Neural cell (in vitro differentiated cells): Measurements from ENCODE around the gene BET1. TPM values are rescaled to one million over a fixed set of nuclear protein-coding genes. Genes with fewer than 3 reads are reported as not detected.

Experiments used
- H2AFZ ChIP-seq: fragments of 200-600, 300-800 bp; sonication (generic), shearing (Covaris generic); 2 replicates; pipeline ENCODE4 v1.6.0; 2014; ENCODE audit warnings: low read depth, mild to moderate bottlenecking, antibody characterized with exemption, low read length, moderate library complexity
- H3F3A ChIP-seq: fragments of 200-600 bp; shearing (Covaris generic); 2 replicates; pipeline ENCODE4 v1.6.1; 2016; ENCODE audit warnings: mild to moderate bottlenecking, moderate library complexity, mixed read lengths, antibody characterized with exemption, low read length; ENCODE audit not compliant: insufficient read depth, poor library complexity, severe bottlenecking
- H3K27ac ChIP-seq: fragments of 200-600, 300-800 bp; sonication (generic), shearing (Covaris generic); 2 replicates; pipeline ENCODE4 v1.5.1; 2014; ENCODE audit warnings: mild to moderate bottlenecking, low read length, moderate library complexity
- H3K27me3 ChIP-seq: fragments of 300-800, 200-600 bp; sonication (generic), shearing (Covaris generic); 2 replicates; pipeline ENCODE4 v1.6.0; 2014; ENCODE audit warnings: mild to moderate bottlenecking, low read depth, low read length, moderate library complexity; ENCODE audit not compliant: insufficient read depth
- H3K36me3 ChIP-seq: fragments of 300-800, 200-600 bp; sonication (generic), shearing (Covaris generic); 2 replicates; pipeline ENCODE4 v1.5.1; 2014; ENCODE audit warnings: mild to moderate bottlenecking, antibody characterized with exemption, low read length, moderate library complexity; ENCODE audit not compliant: insufficient read depth
- H3K4me2 ChIP-seq: fragments of 300-800, 200-600 bp; sonication (generic), shearing (Covaris generic); 2 replicates; pipeline ENCODE4 v1.6.0; 2014; ENCODE audit warnings: mild to moderate bottlenecking, low read length
- H3K4me3 ChIP-seq: fragments of 300-800, 200-600 bp; sonication (generic), shearing (Covaris generic); 2 replicates; pipeline ENCODE4 v1.5.1; 2014; ENCODE audit warnings: mild to moderate bottlenecking, low read length, moderate library complexity
- H3K79me2 ChIP-seq: fragments of 200-600 bp; shearing (Covaris generic); replicated peaks from 2 replicates; pipeline ENCODE4 v1.6.0; 2014; ENCODE audit warnings: mild to moderate bottlenecking, low read length, moderate library complexity; ENCODE audit not compliant: insufficient read depth
- H3K9ac ChIP-seq: fragments of 300-800, 200-600 bp; sonication (generic), shearing (Covaris generic); 2 replicates; pipeline ENCODE4 v1.6.1; 2016; ENCODE audit warnings: mild to moderate bottlenecking, low read length, mixed read lengths
- H3K9me2 ChIP-seq: fragments of 200-600 bp; shearing (Covaris generic); 2 replicates; pipeline ENCODE4 v1.6.1; 2016; ENCODE audit warnings: mild to moderate bottlenecking, low read length, mixed read lengths; ENCODE audit not compliant: insufficient read depth
- H3K9me3 ChIP-seq: fragments of 200-600, 300-800 bp; sonication (generic), shearing (Covaris generic); 2 replicates; pipeline ENCODE4 v1.6.1; 2016; ENCODE audit warnings: mild to moderate bottlenecking, mixed run types, low read length, moderate library complexity, mixed read lengths
- H4K20me1 ChIP-seq: fragments of 200-600 bp; shearing (Covaris generic); 2 replicates; pipeline ENCODE4 v1.6.1; 2016; ENCODE audit warnings: mild to moderate bottlenecking, mixed run types; ENCODE audit not compliant: insufficient read depth
- EP300 ChIP-seq: fragments of 450-650 bp; conservative IDR thresholded peaks from 2 replicates; pipeline ENCODE4 v1.6.1; 2014; ENCODE audit warnings: antibody characterized with exemption, mild to moderate bottlenecking, moderate library complexity; ENCODE audit not compliant: poor library complexity, severe bottlenecking
- EZH2 ChIP-seq: fragments of 200-600, 300-800 bp; shearing (Covaris generic), sonication (generic); IDR thresholded peaks from 2 replicates; pipeline ENCODE4 v1.6.1; 2014; ENCODE audit warnings: antibody characterized with exemption, low read length, borderline replicate concordance, mild to moderate bottlenecking; ENCODE audit not compliant: insufficient read depth, poor library complexity, severe bottlenecking
- MXI1 ChIP-seq: fragments of 450-650 bp; conservative IDR thresholded peaks from 2 replicates; pipeline ENCODE4 v1.6.1; 2014; ENCODE audit warnings: antibody characterized with exemption, mild to moderate bottlenecking; ENCODE audit not compliant: poor library complexity, severe bottlenecking
- POLR2AphosphoS5 ChIP-seq: IDR thresholded peaks from 2 replicates; pipeline ENCODE4 v1.6.1; 2012
- RAD21 ChIP-seq: fragments of 450-650 bp; conservative IDR thresholded peaks from 2 replicates; pipeline ENCODE4 v1.6.1; 2014; ENCODE audit warnings: antibody characterized with exemption, mild to moderate bottlenecking, moderate library complexity
- SMC3 ChIP-seq: fragments of 450-650 bp; conservative IDR thresholded peaks from 2 replicates; pipeline ENCODE4 v1.6.1; 2014; ENCODE audit warnings: antibody characterized with exemption, mild to moderate bottlenecking, moderate library complexity; ENCODE audit not compliant: poor library complexity
- TAF1 ChIP-seq: IDR thresholded peaks from 2 replicates; pipeline ENCODE4 v1.6.1; 2012; ENCODE audit warnings: low read depth
- polyA plus RNA-seq: library from polyadenylated mRNA; depleted of rRNA; stranded (reverse); fragments of >200 nt; gene quantifications from 2 replicates; pipeline ENCODE4 v1.2.3, GENCODE V29; 2014
- TF ChIP-seq, protein P1 (sequence below): fragments of 450-650 bp; IDR thresholded peaks from 2 replicates; pipeline ENCODE4 v1.5.1; 2014; ENCODE audit warnings: antibody characterized with exemption, mild to moderate bottlenecking, moderate library complexity; ENCODE audit not compliant: poor library complexity, severe bottlenecking
- TF ChIP-seq, protein P2 (sequence below): IDR thresholded peaks from 2 replicates; pipeline ENCODE4 v1.6.1; 2012; ENCODE audit warnings: borderline replicate concordance

The BET1 gene
- polyA plus RNA-seq, 1 donor from 2014 or later, result 49.9 TPM

DNA sequence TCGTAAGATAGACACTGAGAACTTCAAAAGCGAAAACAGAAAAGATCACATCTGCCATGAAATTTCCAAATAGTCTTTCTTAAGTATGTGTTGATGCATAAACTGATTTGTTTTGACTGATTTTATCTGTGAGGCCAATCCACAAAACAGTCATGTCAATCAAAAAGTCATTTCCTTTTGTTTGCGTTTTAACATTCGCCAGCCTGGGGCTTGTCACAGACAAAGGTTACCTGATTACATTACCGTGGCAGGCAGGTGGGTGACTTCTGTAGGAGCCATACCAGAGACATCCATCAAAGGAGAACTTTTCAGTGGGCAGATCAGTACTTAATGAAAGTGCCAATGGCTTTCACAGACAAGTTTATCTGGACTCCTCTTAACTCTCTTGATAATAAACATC is 45.5 kb upstream of the BET1 start:
- Histone ChIP-seq H4K20me1 (no peaks in the 10 kb centered on the region), H3K4me2 (no peak overlapping the region), H3K36me3 (no peaks in the 10 kb centered on the region)

DNA sequence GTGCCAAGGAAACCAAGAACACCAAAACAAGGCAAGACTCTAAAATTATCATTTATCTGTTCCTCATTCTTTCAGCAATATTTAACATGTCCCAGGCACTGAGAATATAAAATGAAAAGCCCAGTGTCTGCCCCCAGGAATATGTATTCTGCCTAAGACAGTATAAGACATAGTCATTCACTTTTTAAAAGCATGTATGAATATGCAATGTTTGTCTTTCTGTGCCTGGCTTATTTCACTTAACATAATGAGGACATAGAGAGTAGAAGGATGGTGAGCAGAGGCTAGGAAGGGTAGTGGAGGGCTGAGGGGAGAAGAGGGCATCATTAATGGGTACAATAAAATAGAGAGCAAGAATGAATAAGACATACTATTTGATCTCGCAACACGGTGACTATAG is 44.6 kb upstream of the BET1 start:
- H3K9me2 ChIP-seq, result no peaks in the 10 kb centered on the region
- H3K4me2 ChIP-seq, result no peak overlapping the region
- H3F3A ChIP-seq, result no peaks in the 10 kb centered on the region
- TF ChIP-seq, protein P1, sequence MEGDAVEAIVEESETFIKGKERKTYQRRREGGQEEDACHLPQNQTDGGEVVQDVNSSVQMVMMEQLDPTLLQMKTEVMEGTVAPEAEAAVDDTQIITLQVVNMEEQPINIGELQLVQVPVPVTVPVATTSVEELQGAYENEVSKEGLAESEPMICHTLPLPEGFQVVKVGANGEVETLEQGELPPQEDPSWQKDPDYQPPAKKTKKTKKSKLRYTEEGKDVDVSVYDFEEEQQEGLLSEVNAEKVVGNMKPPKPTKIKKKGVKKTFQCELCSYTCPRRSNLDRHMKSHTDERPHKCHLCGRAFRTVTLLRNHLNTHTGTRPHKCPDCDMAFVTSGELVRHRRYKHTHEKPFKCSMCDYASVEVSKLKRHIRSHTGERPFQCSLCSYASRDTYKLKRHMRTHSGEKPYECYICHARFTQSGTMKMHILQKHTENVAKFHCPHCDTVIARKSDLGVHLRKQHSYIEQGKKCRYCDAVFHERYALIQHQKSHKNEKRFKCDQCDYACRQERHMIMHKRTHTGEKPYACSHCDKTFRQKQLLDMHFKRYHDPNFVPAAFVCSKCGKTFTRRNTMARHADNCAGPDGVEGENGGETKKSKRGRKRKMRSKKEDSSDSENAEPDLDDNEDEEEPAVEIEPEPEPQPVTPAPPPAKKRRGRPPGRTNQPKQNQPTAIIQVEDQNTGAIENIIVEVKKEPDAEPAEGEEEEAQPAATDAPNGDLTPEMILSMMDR, result no peak
- no peak for TF ChIP-seq TAF1
- TF ChIP-seq SMC3, result no peak
- no peak for TF ChIP-seq POLR2AphosphoS5
- no peak overlapping the region for H3K27ac ChIP-seq
- H3K27me3 ChIP-seq, result no peaks in the 10 kb centered on the region
- H3K79me2 ChIP-seq, result no peaks in the 10 kb centered on the region
- no peak overlapping the region for H3K4me3 ChIP-seq
- no peak overlapping the region for H2AFZ ChIP-seq
- no peaks in the 10 kb centered on the region for H3K36me3 ChIP-seq
- H4K20me1 ChIP-seq, result no peaks in the 10 kb centered on the region
- H3K9ac ChIP-seq, result no peak overlapping the region
- H3K9me3 ChIP-seq, result no peaks in the 10 kb centered on the region

More for the DNA sequence above, 45.5 kb upstream of the BET1 start:
- no peak overlapping the region for H3K4me3 ChIP-seq
- H3K27ac ChIP-seq, result no peak overlapping the region
- no peak for TF ChIP-seq RAD21
- peak; percentile 43 for TF ChIP-seq POLR2AphosphoS5
- no peaks in the 10 kb centered on the region for H3K9me3 ChIP-seq
- H2AFZ ChIP-seq, result no peak overlapping the region
- no peak overlapping the region for H3K9ac ChIP-seq
- H3F3A ChIP-seq, result no peaks in the 10 kb centered on the region
- H3K79me2 ChIP-seq, result no peaks in the 10 kb centered on the region
- H3K27me3 ChIP-seq, result no peaks in the 10 kb centered on the region
- H3K9me2 ChIP-seq, result no peaks in the 10 kb centered on the region

DNA sequence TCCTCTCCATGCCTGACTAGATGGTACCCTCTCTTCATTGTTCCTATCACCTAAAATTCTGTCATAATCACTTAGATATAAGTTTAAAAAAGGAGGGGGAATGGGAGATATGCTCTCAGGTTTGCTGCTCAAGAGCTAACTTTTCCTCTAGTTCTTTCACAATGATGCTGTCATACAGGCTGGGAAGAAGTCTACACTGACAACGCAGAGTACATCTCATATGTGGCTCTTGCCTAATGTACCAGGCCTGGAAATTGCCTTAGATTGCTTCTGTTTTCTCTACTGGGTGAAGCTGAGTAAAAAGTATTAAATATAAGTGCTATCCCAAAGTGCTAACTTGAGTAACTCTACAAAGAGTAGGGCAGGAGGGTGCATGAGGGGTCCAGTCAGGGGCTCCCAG is 43.8 kb upstream of the BET1 start:
- no peak for TF ChIP-seq RAD21
- TF ChIP-seq MXI1, result no peak
- no peak for TF ChIP-seq EZH2
- TF ChIP-seq, protein P1, result no peak
- no peak for TF ChIP-seq SMC3
- TF ChIP-seq EP300, result no peak
- TF ChIP-seq, protein P2, sequence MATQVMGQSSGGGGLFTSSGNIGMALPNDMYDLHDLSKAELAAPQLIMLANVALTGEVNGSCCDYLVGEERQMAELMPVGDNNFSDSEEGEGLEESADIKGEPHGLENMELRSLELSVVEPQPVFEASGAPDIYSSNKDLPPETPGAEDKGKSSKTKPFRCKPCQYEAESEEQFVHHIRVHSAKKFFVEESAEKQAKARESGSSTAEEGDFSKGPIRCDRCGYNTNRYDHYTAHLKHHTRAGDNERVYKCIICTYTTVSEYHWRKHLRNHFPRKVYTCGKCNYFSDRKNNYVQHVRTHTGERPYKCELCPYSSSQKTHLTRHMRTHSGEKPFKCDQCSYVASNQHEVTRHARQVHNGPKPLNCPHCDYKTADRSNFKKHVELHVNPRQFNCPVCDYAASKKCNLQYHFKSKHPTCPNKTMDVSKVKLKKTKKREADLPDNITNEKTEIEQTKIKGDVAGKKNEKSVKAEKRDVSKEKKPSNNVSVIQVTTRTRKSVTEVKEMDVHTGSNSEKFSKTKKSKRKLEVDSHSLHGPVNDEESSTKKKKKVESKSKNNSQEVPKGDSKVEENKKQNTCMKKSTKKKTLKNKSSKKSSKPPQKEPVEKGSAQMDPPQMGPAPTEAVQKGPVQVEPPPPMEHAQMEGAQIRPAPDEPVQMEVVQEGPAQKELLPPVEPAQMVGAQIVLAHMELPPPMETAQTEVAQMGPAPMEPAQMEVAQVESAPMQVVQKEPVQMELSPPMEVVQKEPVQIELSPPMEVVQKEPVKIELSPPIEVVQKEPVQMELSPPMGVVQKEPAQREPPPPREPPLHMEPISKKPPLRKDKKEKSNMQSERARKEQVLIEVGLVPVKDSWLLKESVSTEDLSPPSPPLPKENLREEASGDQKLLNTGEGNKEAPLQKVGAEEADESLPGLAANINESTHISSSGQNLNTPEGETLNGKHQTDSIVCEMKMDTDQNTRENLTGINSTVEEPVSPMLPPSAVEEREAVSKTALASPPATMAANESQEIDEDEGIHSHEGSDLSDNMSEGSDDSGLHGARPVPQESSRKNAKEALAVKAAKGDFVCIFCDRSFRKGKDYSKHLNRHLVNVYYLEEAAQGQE, result no peak
- TF ChIP-seq TAF1, result no peak
- TF ChIP-seq POLR2AphosphoS5, result no peak
- Histone ChIP-seq H3K9ac (no peak overlapping the region), H3K4me2 (no peak overlapping the region), H3F3A (no peaks in the 10 kb centered on the region), H2AFZ (no peak overlapping the region), H3K36me3 (no peaks in the 10 kb centered on the region), H3K27me3 (no peaks in the 10 kb centered on the region), H3K27ac (no peak overlapping the region), H3K9me3 (no peaks in the 10 kb centered on the region), H3K9me2 (no peaks in the 10 kb centered on the region), H4K20me1 (no peaks in the 10 kb centered on the region), H3K79me2 (no peaks in the 10 kb centered on the region), H3K4me3 (no peak overlapping the region)
